Transverse colon (tissue), 4 donors: ENCODE data around the gene FAM120C. TPM values are rescaled to one million over a fixed set of nuclear protein-coding genes. Genes with fewer than 3 reads are reported as not detected.

Source experiments
- DNase-seq: peaks from one replicate; pipeline ENCODE4 v3.0.0-alpha.2; 2019
- H3K27ac ChIP-seq, 4 donors: fragments of 200-600 bp; sonication (generic); 2 replicates each; pipeline ENCODE4 v1.5.1; 2016 to 2018; ENCODE audit warnings: inconsistent platforms in 4 of 4
- H3K27me3 ChIP-seq: fragments of 200-600 bp; sonication (generic); 2 replicates; pipeline ENCODE4 v1.5.1; 2017; ENCODE audit warnings: inconsistent platforms
- H3K36me3 ChIP-seq, 4 donors: fragments of 200-600 bp; sonication (generic); 2 replicates each; pipeline ENCODE4 v1.5.1; 2017 to 2019; ENCODE audit warnings: inconsistent platforms in 4 of 4
- H3K4me1 ChIP-seq, 4 donors: fragments of 200-600 bp; sonication (generic); 2 replicates each; pipeline ENCODE4 v1.5.1; 2017 to 2020; ENCODE audit warnings: inconsistent platforms in 4 of 4
- H3K4me3 ChIP-seq, 4 donors: fragments of 200-600 bp; sonication (generic); 1 replicate in 1 of 4; 2 replicates in 3 of 4; pipeline versions ENCODE4 v1.5.1 to v1.6.1; 2017 to 2019; ENCODE audit warnings: inconsistent platforms in 4 of 4
- H3K9me3 ChIP-seq, 2 donors: fragments of 200-600 bp; sonication (generic); 2 replicates each; pipeline ENCODE4 v1.5.1; 2017 to 2019; ENCODE audit warnings: inconsistent platforms in 2 of 2
- CTCF ChIP-seq, 5 experiments: fragments of 200-600 bp in 3 of 5; fragments of 450-650 bp in 2 of 5; sonication (generic) in 3 of 5; IDR thresholded peaks; 1 replicate in 2 of 5; 2 replicates in 3 of 5; pipeline ENCODE4 v1.5.1; 2016 to 2017; ENCODE audit warnings: antibody characterized with exemption in 5 of 5, inconsistent platforms in 3 of 5, mild to moderate bottlenecking in 2 of 5, moderate library complexity in 1 of 5
- EP300 ChIP-seq: sonication (generic); formaldehyde crosslinking; IDR thresholded peaks from one replicate; pipeline ENCODE4 v1.6.1; 2017; ENCODE audit warnings: antibody characterized with exemption, low read depth
- POLR2A ChIP-seq: fragments of 450-650 bp; IDR thresholded peaks from one replicate; pipeline ENCODE4 v1.6.1; 2016; ENCODE audit warnings: antibody characterized with exemption, mild to moderate bottlenecking, moderate library complexity
- POLR2AphosphoS5 ChIP-seq, 3 donors: sonication (generic); formaldehyde crosslinking; IDR thresholded peaks; one replicate each; pipeline ENCODE4 v1.6.1; 2016; ENCODE audit warnings: antibody characterized with exemption in 3 of 3
- WGBS, 2 donors: methylation state at CpG; one replicate each; pipeline ENCODE4 v1.1.5; 2018; ENCODE audit warnings: low coverage in 1 of 2; 5-methylcytosine and 5-hydroxymethylcytosine counted together
- in situ Hi-C, 4 donors: fragments of 200-750 bp; cut with MboI; loops; one replicate each; pipeline versions ENCODE4 v1.15.0 to v1.15.1; 2017; ENCODE audit warnings: low sequenced_read_pairs in 3 of 4, low pct_ligation_motif_present in 1 of 4, low pct_unique_long_range_greater_than_20kb in 1 of 4
- intact Hi-C: fragments of 100-400 bp; cut with DNase I; formaldehyde crosslinking; loops from one replicate; pipeline ENCODE4 v1.15.1; 2023; ENCODE audit warnings: low total_unique reads
- total RNA-seq, 4 donors: library from RNA; depleted of rRNA; stranded (reverse); fragments of >200 nt; gene quantifications; one replicate each; pipeline ENCODE4 v1.1.0, GENCODE V29; 2016

FAM120C gene
- total RNA-seq, 4 donors from 2014 or later: 3.0 to 5.7 (median 3.3) TPM

GRCh38 chrX:54172455-54172854, 10.6 kb downstream of the FAM120C start:
- H3K4me3 ChIP-seq: no peak overlapping the region
- H3K4me1 ChIP-seq: no peaks in the 10 kb centered on the region
- no peaks in the 10 kb centered on the region for H3K36me3 ChIP-seq
- no peaks in the 10 kb centered on the region for H3K27me3 ChIP-seq
- H3K27ac ChIP-seq: no peak overlapping the region
- TF ChIP-seq EP300: no peak
- no peak for TF ChIP-seq CTCF (IDR thresholded peaks at IDR 0.05)
- no peak for TF ChIP-seq POLR2A
- TF ChIP-seq POLR2AphosphoS5 (IDR thresholded peaks at IDR 0.05): no peak
- DNase-seq: no peak
- intact Hi-C loops (no loop called here), in situ Hi-C loops (loop anchor here in 1 of 4 donors (25.0 kb wide), 1 partner anchor 110 kb away; no protein-coding TSS in a partner anchor)
- WGBS, 2 donors: 81% methylated on average over 3 of the region's 3 CpGs; no CpG with 5 or more reads in 1 of the 2 donors
- no peaks in the 10 kb centered on the region for H3K9me3 ChIP-seq

DNA sequence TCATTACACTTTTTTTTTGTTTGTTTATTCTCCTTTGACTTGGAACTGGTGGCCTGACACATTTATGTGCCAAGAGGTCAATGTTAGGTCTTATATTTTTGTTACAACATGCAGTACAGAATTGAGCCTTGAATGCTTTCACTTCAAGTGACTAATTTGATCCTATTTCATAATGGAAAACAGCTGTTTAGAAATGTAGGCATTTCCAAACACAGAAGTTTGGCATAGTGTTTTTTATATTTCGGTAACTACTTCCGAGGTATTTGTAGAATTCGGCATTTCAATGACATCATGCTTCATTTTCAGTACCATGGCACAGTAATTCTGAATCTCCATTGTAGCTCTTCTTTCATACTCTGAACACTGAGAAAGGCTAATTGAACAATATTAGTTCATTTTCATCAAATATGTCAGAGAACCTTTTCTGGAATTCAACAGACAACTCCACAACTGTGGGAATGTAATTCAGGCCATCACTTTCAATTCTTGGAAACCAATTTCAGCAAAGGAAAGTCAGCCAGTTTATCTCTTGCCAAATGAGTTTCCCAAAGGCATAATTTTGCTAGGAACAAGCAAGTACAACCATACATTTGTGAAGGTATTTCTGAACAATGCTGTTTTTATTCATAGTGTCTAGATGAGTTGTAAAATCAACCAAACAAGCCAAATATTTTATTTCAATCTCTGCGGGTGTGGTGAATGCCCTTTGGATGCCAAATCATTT, 11.4 kb downstream of the FAM120C start:
- no peak overlapping the region for H3K4me3 ChIP-seq
- intact Hi-C loops (no loop called here), in situ Hi-C loops (loop anchor here in 1 of 4 donors (25.0 kb wide), 1 partner anchor 109 kb away; no protein-coding TSS in a partner anchor)
- no peaks in the 10 kb centered on the region for H3K9me3 ChIP-seq
- no peak for DNase-seq
- no peaks in the 10 kb centered on the region for H3K36me3 ChIP-seq
- no peak overlapping the region for H3K27ac ChIP-seq
- H3K4me1 ChIP-seq: no peaks in the 10 kb centered on the region
- TF ChIP-seq CTCF (IDR thresholded peaks at IDR 0.05) (no peak), POLR2AphosphoS5 (IDR thresholded peaks at IDR 0.05) (peak in 1 of 3 donors; percentile 22), EP300 (no peak), POLR2A (no peak)
- 72% methylated on average over 4 of the region's 4 CpGs; no CpG with 5 or more reads in 1 of the 2 donors for WGBS, 2 donors
- no peaks in the 10 kb centered on the region for H3K27me3 ChIP-seq

- Histone ChIP-seq H3K27me3 (no peaks in the 10 kb centered on the region), H3K36me3 (no peaks in the 10 kb centered on the region), H3K9me3 (no peaks in the 10 kb centered on the region), H3K27ac (no peak overlapping the region), H3K4me3 (no peak overlapping the region), H3K4me1 (no peaks in the 10 kb centered on the region)
- TF ChIP-seq EP300: no peak
- no peak for TF ChIP-seq POLR2A
- TF ChIP-seq CTCF (IDR thresholded peaks at IDR 0.05): no peak
- TF ChIP-seq POLR2AphosphoS5 (IDR thresholded peaks at IDR 0.05): no peak
- in situ Hi-C loops: loop anchor here in 1 of 4 donors (25.0 kb wide), 1 partner anchor 109 kb away; no protein-coding TSS in a partner anchor
- intact Hi-C loops: no loop called here
- no peak for DNase-seq
Measured at GRCh38 chrX:54171091-54171490, 12.0 kb downstream of the FAM120C start.

DNA sequence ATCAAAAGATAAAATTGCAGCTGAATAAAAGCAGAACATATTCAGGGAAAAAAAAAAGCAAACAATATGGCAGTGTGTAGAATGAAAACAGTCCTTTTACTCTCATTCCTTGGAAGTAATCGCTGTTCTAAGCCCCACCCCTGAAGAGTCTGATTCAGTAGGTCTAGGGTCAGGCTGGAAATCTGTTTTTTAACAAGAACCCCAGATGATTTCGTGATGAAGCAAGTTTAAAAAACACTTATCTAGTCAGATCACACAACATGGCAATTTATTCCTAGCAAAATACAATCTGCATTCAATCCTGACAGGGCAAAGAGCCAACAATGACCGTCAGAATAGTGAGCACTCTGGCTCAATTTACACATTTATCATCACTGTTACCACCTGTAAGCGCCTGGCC, 16.1 kb downstream of the FAM120C start:
- Histone ChIP-seq H3K27me3 (no peaks in the 10 kb centered on the region), H3K9me3 (no peaks in the 10 kb centered on the region), H3K4me1 (no peaks in the 10 kb centered on the region), H3K4me3 (no peak overlapping the region), H3K27ac (no peak overlapping the region), H3K36me3 (no peaks in the 10 kb centered on the region)
- TF ChIP-seq POLR2AphosphoS5 (IDR thresholded peaks at IDR 0.05): no peak
- TF ChIP-seq CTCF (IDR thresholded peaks at IDR 0.05): no peak
- no peak for TF ChIP-seq POLR2A
- TF ChIP-seq EP300: no peak
- in situ Hi-C loops (loop anchor here in 1 of 4 donors (25.0 kb wide), 1 partner anchor 105 kb away; no protein-coding TSS in a partner anchor), intact Hi-C loops (no loop called here)
- no peak for DNase-seq
- 35 to 79% methylated on average over 2 to 4 of the region's 4 CpGs for WGBS, 2 donors
